ENCODE measurements around the gene APOL6. TPM values are rescaled to one million over a fixed set of nuclear protein-coding genes. Genes with fewer than 3 reads are reported as not detected.

Gene APOL6
- total and polyA plus RNA-seq, 2 of the 4 experiments (the other 2 are of a cell fraction) = 1.2 to 7.2 TPM

DNA sequence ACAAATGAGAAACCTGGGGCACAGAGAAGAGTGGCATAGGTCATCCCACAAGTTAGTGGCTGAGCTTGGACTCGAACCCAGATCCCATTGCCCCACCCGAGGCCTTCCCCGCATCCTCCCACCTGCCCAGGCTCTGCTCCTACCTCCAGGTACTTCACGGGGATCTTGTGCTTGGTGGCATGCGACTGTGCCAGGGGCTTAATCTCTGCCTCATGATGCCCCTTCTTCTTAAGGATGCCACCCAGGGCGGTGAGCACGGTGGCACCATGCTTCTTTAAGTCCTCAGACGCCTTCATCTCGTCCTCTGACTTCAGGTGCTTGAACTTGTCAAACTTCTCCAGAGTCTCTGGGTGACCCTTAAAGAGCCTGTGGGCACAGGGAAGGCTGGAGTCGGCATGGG, 37.5 kb upstream of the APOL6 start:
- ChIA-PET CTCF (no interaction called here), POLR2A (ENCODE audit: unreplicated experiment) (no interaction called here)
- H3K56ac ChIP-seq (ENCODE audit: extremely low read depth, insufficient read depth, low read length) = no peak overlapping the region
- no peaks in the 10 kb centered on the region for H3K79me1 ChIP-seq (ENCODE audit: low read depth in 1 of 2, low read length in 2 of 2)
- no peak overlapping the region for H2AFZ ChIP-seq (replicated peaks; ENCODE audit: low read length, poor library complexity)
- ATAC-seq (ENCODE audit: low read depth) (no peak), DNase-seq (no peak)
- no peaks in the 10 kb centered on the region for H4K20me1 ChIP-seq (ENCODE audit: insufficient read depth, low read length)
- no peak overlapping the region for H3K4me3 ChIP-seq (ENCODE audit: insufficient read depth, low read depth, low read length)
- H2BK20ac ChIP-seq (ENCODE audit: low read depth, low read length) = no peak overlapping the region
- in situ Hi-C loops (cut with MboI; ENCODE audit: low sequenced_read_pairs) = no loop called here
- H2AK5ac ChIP-seq (ENCODE audit: low read depth, low read length) = no peak overlapping the region
- H3K9me3 ChIP-seq (ENCODE audit: control insufficient read depth, insufficient read depth, low read length) = no peaks in the 10 kb centered on the region
- H3K9me1 ChIP-seq (ENCODE audit: insufficient read depth, low read length) = peaks cover 3% of the 10 kb centered on the region; the same call in 1 of the 2 replicates
- H3K4ac ChIP-seq (ENCODE audit: low read depth, low read length) = no peak overlapping the region
- H4K91ac ChIP-seq (ENCODE audit: insufficient read depth, low read depth, low read length) = no peak overlapping the region
- no peaks in the 10 kb centered on the region; the same call in 1 of the 2 replicates for H3K4me1 ChIP-seq (ENCODE audit: control insufficient read depth, insufficient read depth, low read length)
- H2BK120ac ChIP-seq (ENCODE audit: low read depth, low read length) = no peak overlapping the region
- no peak overlapping the region for H3K14ac ChIP-seq (replicated peaks; ENCODE audit: low read depth, low read length)
- H4K8ac ChIP-seq (ENCODE audit: low read depth in 2 of 2, low read length in 2 of 2) = no peak overlapping the region
- H3K27me3 ChIP-seq (ENCODE audit: control insufficient read depth, insufficient read depth, low read length) = peaks cover 60% of the 10 kb centered on the region
- no peak overlapping the region for H3K23ac ChIP-seq (ENCODE audit: low read depth, low read length)
- no peak overlapping the region for H3K27ac ChIP-seq (ENCODE audit: insufficient read depth, low read length)
- no peak overlapping the region for H2AK9ac ChIP-seq (replicated peaks; ENCODE audit: low read depth, low read length, poor library complexity)
- no peaks in the 10 kb centered on the region for H3K36me3 ChIP-seq (ENCODE audit: control insufficient read depth, insufficient read depth, low read length)
- H3K9ac ChIP-seq (ENCODE audit: low read depth, low read length) = no peak overlapping the region
- TF ChIP-seq SMC3 (IDR thresholded peaks at IDR 0.05; ENCODE audit: low read depth, low read length) (no peak), MAZ (IDR thresholded peaks at IDR 0.05; ENCODE audit: borderline replicate concordance, low read depth, low read length) (no peak), NFE2L2 (IDR thresholded peaks at IDR 0.05; ENCODE audit: low read depth, low read length) (no peak), RAD21 (IDR thresholded peaks at IDR 0.05; ENCODE audit: low read length) (no peak), BHLHE40 (IDR thresholded peaks at IDR 0.05; ENCODE audit: low read depth, low read length) (no peak), POLR2A (IDR thresholded peaks at IDR 0.05; ENCODE audit: low read depth, low read length) (no peak), MXI1 (IDR thresholded peaks at IDR 0.05; ENCODE audit: borderline replicate concordance, low read depth, low read length) (no peak), FOS (IDR thresholded peaks at IDR 0.05; ENCODE audit: low read depth, low read length) (no peak), RCOR1 (IDR thresholded peaks at IDR 0.05; ENCODE audit: insufficient replicate concordance, low read length) (no peak), ELK1 (IDR thresholded peaks at IDR 0.05; ENCODE audit: borderline replicate concordance, low read depth, low read length) (no peak), CHD1 (IDR thresholded peaks at IDR 0.05; ENCODE audit: low read depth, low read length) (no peak), MAFK (IDR thresholded peaks at IDR 0.05; ENCODE audit: low read depth, low read length) (no peak), RFX5 (IDR thresholded peaks at IDR 0.05; ENCODE audit: low read depth, low read length) (no peak)
- TF ChIP-seq, protein P1, sequence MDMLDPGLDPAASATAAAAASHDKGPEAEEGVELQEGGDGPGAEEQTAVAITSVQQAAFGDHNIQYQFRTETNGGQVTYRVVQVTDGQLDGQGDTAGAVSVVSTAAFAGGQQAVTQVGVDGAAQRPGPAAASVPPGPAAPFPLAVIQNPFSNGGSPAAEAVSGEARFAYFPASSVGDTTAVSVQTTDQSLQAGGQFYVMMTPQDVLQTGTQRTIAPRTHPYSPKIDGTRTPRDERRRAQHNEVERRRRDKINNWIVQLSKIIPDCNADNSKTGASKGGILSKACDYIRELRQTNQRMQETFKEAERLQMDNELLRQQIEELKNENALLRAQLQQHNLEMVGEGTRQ (IDR thresholded peaks at IDR 0.05; ENCODE audit: low read depth, low read length) = no peak
- TF ChIP-seq, protein P2, sequence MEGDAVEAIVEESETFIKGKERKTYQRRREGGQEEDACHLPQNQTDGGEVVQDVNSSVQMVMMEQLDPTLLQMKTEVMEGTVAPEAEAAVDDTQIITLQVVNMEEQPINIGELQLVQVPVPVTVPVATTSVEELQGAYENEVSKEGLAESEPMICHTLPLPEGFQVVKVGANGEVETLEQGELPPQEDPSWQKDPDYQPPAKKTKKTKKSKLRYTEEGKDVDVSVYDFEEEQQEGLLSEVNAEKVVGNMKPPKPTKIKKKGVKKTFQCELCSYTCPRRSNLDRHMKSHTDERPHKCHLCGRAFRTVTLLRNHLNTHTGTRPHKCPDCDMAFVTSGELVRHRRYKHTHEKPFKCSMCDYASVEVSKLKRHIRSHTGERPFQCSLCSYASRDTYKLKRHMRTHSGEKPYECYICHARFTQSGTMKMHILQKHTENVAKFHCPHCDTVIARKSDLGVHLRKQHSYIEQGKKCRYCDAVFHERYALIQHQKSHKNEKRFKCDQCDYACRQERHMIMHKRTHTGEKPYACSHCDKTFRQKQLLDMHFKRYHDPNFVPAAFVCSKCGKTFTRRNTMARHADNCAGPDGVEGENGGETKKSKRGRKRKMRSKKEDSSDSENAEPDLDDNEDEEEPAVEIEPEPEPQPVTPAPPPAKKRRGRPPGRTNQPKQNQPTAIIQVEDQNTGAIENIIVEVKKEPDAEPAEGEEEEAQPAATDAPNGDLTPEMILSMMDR (conservative IDR thresholded peaks at IDR 0.05; ENCODE audit: low read depth, low read length) = no peak
- no peak overlapping the region for H2BK5ac ChIP-seq (ENCODE audit: low read depth, low read length, poor library complexity, severe bottlenecking)
- WGBS, 2 experiments (ENCODE audit: extremely low coverage in 2 of 2, insufficient read length in 1 of 2) = 100% methylated on average over 2 of the region's 10 CpGs; no CpG with 5 or more reads in 1 of the 2 experiments
- H3K4me2 ChIP-seq (ENCODE audit: low read depth, low read length) = no peak overlapping the region
- BruUV-seq (replicated peaks) = no TSS peak
- dilution Hi-C loops (cut with HindIII; ENCODE audit: low sequenced_read_pairs, unreplicated experiment) = no loop called here
- no peak overlapping the region for H4K5ac ChIP-seq (ENCODE audit: low read depth, low read length)
- no peak overlapping the region for H2BK15ac ChIP-seq (ENCODE audit: low read depth, low read length)
- no peak overlapping the region for H3K18ac ChIP-seq (ENCODE audit: low read depth, low read length)
- intact Hi-C loops (cut with micrococcal nuclease) = no loop called here
